OCI-M2 (cell line): ENCODE measurements around the gene SEMA3C.
"Not testable (repeated sequence)": the region's sequence is repeated elsewhere in the genome, so short reads cannot be mapped to it uniquely, and the experiment has no call there.

Experiments used
- DNase-seq: peaks from one replicate; lab custom pipeline; 2025; ENCODE audit not compliant: unreplicated experiment; lab: John Stamatoyannopoulos, UW

Gene SEMA3C

GRCh38 chr7:80929619-80930018 is 10.8 kb upstream of the SEMA3C start:
- no peak for DNase-seq

DNA sequence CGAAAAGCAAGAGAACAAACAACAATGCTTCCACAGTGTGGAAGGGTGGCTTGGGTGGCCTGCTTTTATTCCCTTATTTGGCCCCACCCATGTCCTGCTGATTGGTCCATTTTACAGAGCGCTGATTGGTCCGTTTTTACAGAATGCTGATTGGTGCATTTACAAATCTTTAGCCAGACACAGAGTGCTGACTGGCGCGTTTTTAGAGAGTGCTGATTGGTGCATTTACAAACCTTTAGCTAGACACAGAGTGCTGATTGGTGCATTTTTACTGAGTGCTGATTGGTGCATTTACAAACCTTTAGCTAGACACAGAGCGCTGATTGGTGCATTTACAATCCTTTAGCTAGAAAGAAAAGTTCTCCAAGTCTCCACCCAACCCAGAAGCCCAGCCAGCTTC is 8.1 kb upstream of the SEMA3C start:
- not testable (repeated sequence) for DNase-seq

DNA sequence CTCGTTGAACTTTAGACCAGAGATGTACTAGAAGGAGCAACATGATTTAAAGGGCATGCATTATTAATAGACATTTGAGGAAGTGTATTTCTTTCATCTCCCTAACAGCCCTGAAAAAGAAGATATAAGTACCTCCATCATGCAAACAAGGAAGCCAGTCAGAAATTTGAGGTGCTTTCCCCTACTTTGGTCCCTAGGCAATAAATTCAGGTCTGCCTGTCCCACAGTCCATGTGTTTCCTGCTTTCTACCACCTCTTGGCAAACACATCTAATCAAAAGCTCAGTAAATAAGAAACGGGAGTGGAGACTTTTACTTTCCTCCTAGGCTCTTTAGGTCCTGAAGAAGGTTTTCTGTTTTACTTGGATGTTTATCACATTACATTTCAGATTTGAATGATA is 5.2 kb upstream of the SEMA3C start:
- no peak for DNase-seq

- no peak for DNase-seq
Measured at GRCh38 chr7:80923211-80923612, 4.4 kb upstream of the SEMA3C start.

DNA sequence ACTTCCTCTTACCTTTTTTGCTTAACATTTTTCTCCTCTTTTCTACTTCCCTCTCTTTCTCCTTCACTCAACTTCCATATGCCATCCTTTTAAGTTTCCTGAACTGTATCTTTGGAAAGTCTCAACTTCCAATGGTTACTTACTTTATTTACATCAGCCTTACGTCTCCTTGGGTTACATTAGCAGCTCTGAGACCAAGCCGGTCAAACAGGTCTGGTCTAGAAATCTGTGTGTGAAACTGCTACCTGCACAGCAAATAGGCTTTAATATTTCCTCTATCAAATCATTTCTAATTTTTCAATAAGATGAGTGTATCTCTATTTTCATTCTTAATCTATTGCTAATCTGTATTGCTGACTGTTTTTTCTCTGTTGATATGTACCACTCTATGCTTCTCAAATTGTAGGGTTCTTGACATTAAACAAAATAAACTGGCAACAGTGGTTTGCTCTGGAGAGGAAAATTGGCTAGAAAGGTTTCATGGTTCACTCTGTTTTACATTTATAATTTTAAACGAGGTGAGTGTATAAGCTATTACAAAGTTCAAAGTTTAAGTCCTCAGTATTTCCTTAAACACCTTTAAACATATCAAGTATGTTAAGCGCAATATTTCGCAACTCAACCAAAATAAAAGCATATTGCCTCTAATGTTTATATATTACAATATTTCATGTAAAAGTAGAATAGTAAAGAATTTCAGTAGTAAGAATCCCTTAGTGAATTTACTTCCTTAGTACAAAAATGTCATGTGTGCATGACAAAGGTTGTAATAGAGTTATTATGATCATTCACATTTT is 3.6 kb upstream of the SEMA3C start:
- no peak for DNase-seq

DNA sequence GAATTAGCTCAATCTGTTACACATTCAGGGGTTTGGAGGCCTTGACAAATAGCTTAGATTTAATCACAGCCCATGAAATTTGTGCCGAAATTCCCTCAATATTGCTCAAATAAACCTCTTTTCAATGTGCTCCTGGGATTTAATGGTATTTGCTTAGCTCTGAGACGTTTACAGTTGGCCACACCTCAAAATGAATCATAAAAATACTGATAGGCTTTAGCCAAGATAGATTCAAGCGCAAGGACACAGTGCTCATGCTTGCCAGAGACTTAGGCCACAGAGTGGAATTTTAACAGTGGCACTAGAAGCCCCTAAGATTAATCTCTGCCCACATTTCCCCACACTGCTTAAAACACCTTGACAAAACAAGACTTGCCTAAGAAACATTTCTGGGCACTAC is 2.3 kb upstream of the SEMA3C start:
- DNase-seq: no peak

DNA sequence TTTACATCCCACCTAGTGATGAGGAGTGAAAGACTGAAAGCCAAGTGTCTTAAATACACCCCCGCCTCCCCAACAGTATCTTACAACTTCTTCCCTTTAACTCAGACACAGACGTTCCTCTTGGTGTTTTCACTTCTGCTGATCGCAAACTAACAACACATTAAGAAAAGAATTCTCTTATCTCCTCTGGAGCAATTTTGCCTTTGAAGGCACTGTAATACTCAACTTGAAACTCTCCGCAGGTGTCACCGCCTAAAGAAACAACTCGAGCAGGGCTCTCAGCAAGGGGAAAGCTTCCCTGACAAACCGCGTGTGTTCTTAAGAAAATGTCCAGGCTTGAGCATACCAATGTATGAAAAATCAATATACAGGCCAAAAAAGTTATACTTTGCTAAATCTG is 452 bp downstream of the SEMA3C start:
- DNase-seq: no peak

DNA sequence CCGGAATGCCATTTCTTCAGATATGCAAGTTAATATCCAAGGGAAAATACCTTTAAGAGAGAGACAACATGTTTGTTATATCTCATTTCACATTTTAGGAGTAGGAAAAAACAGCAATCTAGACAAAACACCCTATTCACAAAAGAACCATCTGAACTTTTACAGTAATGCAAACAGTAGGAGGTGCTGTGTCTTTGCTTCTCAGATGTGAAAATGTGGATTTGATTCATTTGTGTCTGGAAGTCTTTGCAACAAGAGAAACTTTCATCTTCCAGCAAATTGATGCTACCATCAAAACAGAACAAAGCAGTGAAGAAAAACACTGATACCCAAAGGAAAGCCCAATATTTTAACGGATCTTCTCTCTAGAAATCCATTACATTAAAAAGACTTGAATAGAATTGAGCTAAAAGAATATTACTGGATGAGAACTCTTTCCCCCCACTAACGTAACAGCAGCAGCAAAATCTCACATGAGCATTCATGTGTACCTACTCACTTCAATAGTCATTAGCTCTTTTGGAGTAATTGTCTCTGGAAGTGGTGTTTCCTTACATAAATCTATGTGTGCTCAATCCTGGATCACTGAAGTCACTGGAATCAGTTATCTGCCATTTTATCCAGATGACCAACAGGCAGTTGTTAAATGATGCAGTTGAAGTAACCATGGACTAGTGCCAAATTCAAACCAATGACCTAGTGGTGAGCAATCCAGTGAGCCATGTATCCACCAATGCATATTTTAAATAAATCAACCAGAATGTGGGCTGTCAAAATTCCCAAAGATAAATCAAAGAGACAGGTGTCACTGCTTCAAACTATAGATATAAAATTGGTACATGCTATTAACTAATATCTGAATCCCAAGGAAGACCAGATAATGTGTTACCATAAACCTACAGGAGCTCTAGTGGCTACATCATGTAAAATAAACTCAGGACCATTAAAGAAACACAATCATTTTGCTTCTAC is 1.8 kb downstream of the SEMA3C start:
- no peak for DNase-seq

DNA sequence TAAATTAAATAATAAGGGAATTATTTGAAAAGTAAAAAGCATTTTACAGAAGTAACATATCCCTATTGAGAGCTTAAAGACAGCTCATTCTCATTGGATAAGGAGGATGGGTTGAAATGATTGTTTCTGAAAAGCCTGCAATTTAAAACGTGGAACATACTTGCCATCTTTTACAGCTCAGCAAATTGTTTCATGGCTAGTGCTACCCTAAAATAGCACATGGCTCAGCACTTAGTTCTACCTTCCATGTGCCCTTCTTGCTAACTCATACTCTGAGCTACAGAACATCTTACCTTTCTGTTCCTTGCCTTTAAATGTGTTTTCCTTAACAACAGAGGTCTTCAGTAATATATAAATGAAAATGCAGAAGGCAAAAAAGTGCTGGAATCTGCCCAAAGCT is 8.6 kb downstream of the SEMA3C start:
- no peak for DNase-seq

DNA sequence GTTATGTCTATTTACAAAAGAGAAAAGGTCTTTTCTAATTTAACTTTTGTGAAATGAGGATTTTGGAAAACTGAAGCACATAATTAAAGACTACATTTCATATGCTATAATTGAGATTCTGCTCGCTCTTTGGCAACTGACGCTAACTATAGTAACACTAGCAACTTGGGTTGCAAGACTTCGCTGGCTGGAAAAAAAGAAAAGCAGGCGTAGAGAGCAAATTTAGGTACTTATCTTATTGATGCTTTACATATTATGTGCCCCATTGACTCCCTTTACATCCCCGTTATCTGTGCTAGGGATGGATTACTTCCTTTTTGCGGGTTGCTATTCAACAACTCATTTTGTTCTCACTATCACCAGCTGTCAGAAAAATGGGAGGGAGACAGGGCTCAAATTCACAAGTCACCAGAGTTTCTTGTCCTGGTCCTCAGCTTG is 10.5 kb downstream of the SEMA3C start:
- DNase-seq: no peak

DNA sequence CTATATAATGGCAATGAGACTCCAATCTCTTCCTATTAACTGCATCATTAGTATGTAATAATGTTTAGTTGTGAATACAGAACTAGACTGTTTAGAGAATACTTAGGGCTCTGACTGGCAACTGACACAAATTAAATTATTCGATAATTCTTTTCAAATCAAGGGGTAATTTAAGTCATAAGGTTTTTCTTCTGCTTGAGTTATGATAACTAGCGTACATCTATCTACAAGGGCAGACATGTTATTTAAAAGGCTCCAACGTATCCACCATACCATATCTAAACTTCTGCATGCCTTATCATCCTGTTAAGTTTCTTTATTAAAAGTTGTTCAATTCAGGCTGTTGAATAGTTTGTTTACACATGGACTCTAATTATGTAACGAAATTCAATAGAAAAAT is 11.2 kb downstream of the SEMA3C start:
- DNase-seq: no peak

GRCh38 chr7:80907141-80907601 is 11.7 kb downstream of the SEMA3C start:
- DNase-seq: no peak

DNA sequence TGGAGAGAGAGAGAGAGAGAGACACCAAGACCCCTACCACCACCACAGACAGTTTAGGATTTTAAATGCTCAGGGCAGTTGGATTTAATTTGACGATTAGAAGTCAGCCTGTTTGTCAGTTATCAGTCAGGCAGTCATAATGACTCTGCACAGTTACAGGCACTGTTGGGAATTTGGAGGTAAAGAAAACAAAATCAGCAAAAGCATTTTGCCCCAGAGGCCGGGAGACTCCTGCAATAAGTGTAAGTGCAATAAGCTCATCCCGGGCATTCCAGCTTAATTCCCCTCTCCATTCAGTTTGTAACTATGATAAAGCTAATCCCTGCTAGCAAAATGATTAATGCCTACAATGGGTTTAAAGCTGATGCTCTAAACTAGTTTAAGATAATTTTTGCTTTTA is 13.5 kb downstream of the SEMA3C start:
- DNase-seq: no peak

GRCh38 chr7:80902716-80903308 is 16.0 kb downstream of the SEMA3C start:
- DNase-seq: no peak

DNA sequence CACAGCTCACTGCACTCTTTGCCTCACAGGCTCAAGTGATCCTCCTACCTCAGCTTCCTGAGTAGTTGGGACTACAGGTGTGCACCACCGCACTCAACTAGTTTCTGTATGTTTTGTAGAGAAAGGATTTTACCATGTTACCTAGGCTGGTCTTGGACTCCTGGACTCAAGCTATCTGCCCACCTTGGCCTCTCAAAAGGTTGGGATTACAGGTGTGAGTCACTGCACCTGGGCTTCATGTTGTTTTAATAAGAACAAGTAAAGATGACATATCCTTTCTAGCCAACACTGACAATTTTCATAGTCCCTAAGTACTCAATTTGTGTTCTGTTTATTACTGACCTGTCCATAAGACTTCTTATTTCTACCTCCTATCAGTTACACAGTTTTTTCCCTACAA is 16.8 kb downstream of the SEMA3C start:
- DNase-seq: no peak

GRCh38 chr7:80900583-80901576 is 18.0 kb downstream of the SEMA3C start:
- DNase-seq: no peak

DNA sequence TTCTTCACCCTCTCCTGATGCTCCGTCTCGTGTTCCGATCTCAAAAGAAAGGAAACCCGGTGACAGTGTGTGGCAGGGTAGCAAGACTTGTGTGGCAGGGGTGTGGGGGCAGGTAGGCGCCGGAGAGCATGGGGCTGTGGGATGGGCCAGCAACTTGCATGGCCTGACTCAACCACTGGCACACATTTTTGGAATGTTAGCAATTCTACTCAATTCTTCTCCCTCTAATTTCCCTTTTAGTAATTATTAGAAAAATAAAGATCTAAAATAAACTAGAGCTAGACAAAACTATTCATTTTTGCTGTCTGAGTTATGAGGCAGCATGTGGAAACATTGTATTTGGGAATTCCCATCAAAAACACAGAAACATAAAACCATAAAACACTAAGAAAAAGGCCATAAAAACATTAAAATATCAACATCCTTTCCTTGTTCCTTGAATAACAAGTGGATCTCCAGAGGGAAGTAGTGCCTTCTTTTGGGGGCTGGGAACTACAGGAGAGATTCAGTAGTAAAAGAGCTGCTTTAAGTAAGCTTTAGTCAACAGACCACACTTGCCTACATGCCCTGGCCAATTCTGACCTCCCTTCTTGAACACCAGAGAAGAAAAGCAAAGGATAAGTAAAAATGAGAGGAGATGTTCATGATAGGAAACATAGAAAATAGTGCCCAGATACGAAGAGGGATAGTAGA is 21.8 kb downstream of the SEMA3C start:
- no peak for DNase-seq

DNA sequence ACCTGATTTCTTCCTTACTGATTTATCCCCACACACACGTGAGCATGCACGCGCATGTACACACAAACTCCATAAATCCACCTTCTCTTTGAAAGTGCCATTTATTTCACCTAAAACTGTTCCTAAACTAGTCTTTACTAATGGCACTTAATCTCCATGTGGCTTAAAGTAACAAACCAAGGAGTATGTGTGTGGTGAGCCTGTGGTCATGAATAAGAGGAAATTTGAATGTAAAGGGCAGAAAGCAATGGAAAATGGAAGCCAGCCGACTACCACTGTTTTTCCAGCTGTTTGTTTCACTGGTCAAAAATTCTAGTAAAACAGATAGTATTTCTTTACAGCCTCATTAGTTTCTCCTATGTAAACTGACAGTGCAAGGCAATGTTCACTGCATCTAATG is 23.8 kb downstream of the SEMA3C start:
- no peak for DNase-seq

- DNase-seq: no peak
Measured at GRCh38 chr7:80891259-80891544, 27.6 kb downstream of the SEMA3C start.
